H9 (cell line): ENCODE measurements around the gene DUOX2. TPM values are rescaled to one million over a fixed set of nuclear protein-coding genes. Genes with fewer than 3 reads are reported as not detected.

ENCODE experiments used
- DNase-seq: peaks from one replicate; pipeline ENCODE4 v3.0.0-alpha.2; 2017
- H2AFZ ChIP-seq: one replicate; pipeline ENCODE4 v1.6.1; 2013; ENCODE audit warnings: mild to moderate bottlenecking, low read length, control low read depth, moderate library complexity
- H2AK5ac ChIP-seq: 2 replicates; pipeline ENCODE4 v1.6.1; 2013; ENCODE audit warnings: low read length, control low read depth, mixed read lengths; ENCODE audit not compliant: insufficient read length
- H2BK120ac ChIP-seq: one replicate; pipeline ENCODE4 v1.6.1; 2013; ENCODE audit warnings: low read depth, mild to moderate bottlenecking, low read length, control low read depth, inconsistent platforms; ENCODE audit not compliant: poor library complexity, severe bottlenecking
- H2BK12ac ChIP-seq: 2 replicates; pipeline ENCODE4 v1.6.1; 2013; ENCODE audit warnings: low read length, control low read depth, mixed read lengths, low read depth; ENCODE audit not compliant: insufficient read length
- H2BK15ac ChIP-seq: 2 replicates; pipeline ENCODE4 v1.6.1; 2013; ENCODE audit warnings: low read depth, low read length, control low read depth
- H2BK20ac ChIP-seq: one replicate; pipeline ENCODE4 v1.6.1; 2013; ENCODE audit warnings: low read depth, mild to moderate bottlenecking, low read length, control low read depth, inconsistent platforms; ENCODE audit not compliant: poor library complexity, severe bottlenecking
- H2BK5ac ChIP-seq: 2 replicates; pipeline ENCODE4 v1.6.1; 2013; ENCODE audit warnings: low read length, control low read depth, mixed read lengths; ENCODE audit not compliant: insufficient read length
- H3K14ac ChIP-seq: 2 replicates; pipeline ENCODE4 v1.6.1; 2013; ENCODE audit warnings: low read length, control low read depth; ENCODE audit not compliant: insufficient read depth
- H3K18ac ChIP-seq: 2 replicates; pipeline ENCODE4 v1.6.1; 2013; ENCODE audit warnings: low read depth, mild to moderate bottlenecking, mixed read lengths, low read length, control low read depth; ENCODE audit not compliant: insufficient read length
- H3K23ac ChIP-seq: 2 replicates; pipeline ENCODE4 v1.6.1; 2013; ENCODE audit warnings: low read length, control low read depth, mixed read lengths, low read depth; ENCODE audit not compliant: insufficient read length
- H3K23me2 ChIP-seq: 2 replicates; pipeline ENCODE4 v1.6.1; 2013; ENCODE audit warnings: low read depth, mild to moderate bottlenecking, mixed read lengths, low read length, control low read depth; ENCODE audit not compliant: insufficient read length, poor library complexity, severe bottlenecking
- H3K27ac ChIP-seq: 2 replicates; pipeline ENCODE4 v1.5.1; 2013; ENCODE audit warnings: low read length, control low read depth, mixed read lengths, low read depth; ENCODE audit not compliant: insufficient read length
- H3K27me3 ChIP-seq: 2 replicates; pipeline ENCODE4 v1.6.1; 2013; ENCODE audit warnings: low read length, control low read depth, inconsistent platforms; ENCODE audit not compliant: insufficient read depth
- H3K4ac ChIP-seq: 2 replicates; pipeline ENCODE4 v1.6.1; 2013; ENCODE audit warnings: low read depth, mild to moderate bottlenecking, control low read depth, inconsistent platforms, low read length, moderate library complexity
- H3K4me1 ChIP-seq: 2 replicates; pipeline ENCODE4 v1.6.1; 2013; ENCODE audit warnings: low read length, control low read depth, inconsistent platforms; ENCODE audit not compliant: insufficient read depth
- H3K4me2 ChIP-seq: 2 replicates; pipeline ENCODE4 v1.6.1; 2013; ENCODE audit warnings: low read length, control low read depth, mixed read lengths; ENCODE audit not compliant: insufficient read length, insufficient read depth
- H3K56ac ChIP-seq: 2 replicates; pipeline ENCODE4 v1.6.1; 2013; ENCODE audit warnings: low read depth, mild to moderate bottlenecking, mixed read lengths, low read length, control low read depth; ENCODE audit not compliant: insufficient read length
- H3K79me1 ChIP-seq: 2 replicates; pipeline ENCODE4 v1.6.1; 2013; ENCODE audit warnings: low read depth, mild to moderate bottlenecking, moderate library complexity, low read length, control low read depth, inconsistent platforms; ENCODE audit not compliant: insufficient read depth, poor library complexity, severe bottlenecking
- H3K79me2 ChIP-seq: 2 replicates; pipeline ENCODE4 v1.6.1; 2013; ENCODE audit warnings: low read length, control low read depth, inconsistent platforms; ENCODE audit not compliant: insufficient read depth
- H3K9ac ChIP-seq: 2 replicates; pipeline ENCODE4 v1.6.1; 2013; ENCODE audit warnings: low read length, control low read depth, mixed read lengths; ENCODE audit not compliant: insufficient read length; ENCODE audit errors: extremely low read depth
- H3K9me3 ChIP-seq: one replicate; pipeline ENCODE4 v1.6.1; 2013; ENCODE audit warnings: low read depth, low read length, inconsistent platforms; ENCODE audit not compliant: control insufficient read depth
- H3T11ph ChIP-seq: one replicate; pipeline ENCODE4 v1.6.1; 2013; ENCODE audit warnings: mild to moderate bottlenecking, low read length, control low read depth, inconsistent platforms
- H4K20me1 ChIP-seq: one replicate; pipeline ENCODE4 v1.6.1; 2013; ENCODE audit not compliant: control insufficient read depth, insufficient read length, insufficient read depth
- H4K5ac ChIP-seq: 2 replicates; pipeline ENCODE4 v1.6.1; 2013; ENCODE audit warnings: low read depth, mild to moderate bottlenecking, mixed read lengths, low read length, control low read depth; ENCODE audit not compliant: insufficient read length
- H4K8ac ChIP-seq: replicated peaks from 2 replicates; pipeline ENCODE4 v1.6.1; 2013; ENCODE audit warnings: low read length, control low read depth, mixed read lengths, low read depth; ENCODE audit not compliant: insufficient read length
- H4K91ac ChIP-seq: 2 replicates; pipeline ENCODE4 v1.6.1; 2013; ENCODE audit warnings: low read depth, mild to moderate bottlenecking, moderate library complexity, mixed read lengths, low read length, control low read depth; ENCODE audit not compliant: insufficient read length
- H3K27ac Mint-ChIP-seq, 3 experiments: 2 replicates in 2 of 3; 3 replicates in 1 of 3; pipeline ENCODE4 v1.8.0; 2020 to 2021; ENCODE audit warnings: mixed read lengths in 3 of 3, mild to moderate bottlenecking in 1 of 3, moderate library complexity in 1 of 3
- H3K27me3 Mint-ChIP-seq: 2 replicates; pipeline ENCODE4 v1.8.0; 2021; ENCODE audit warnings: low read depth, mild to moderate bottlenecking, moderate library complexity, mixed read lengths
- H3K36me3 Mint-ChIP-seq, 3 experiments: 2 replicates in 2 of 3; 3 replicates in 1 of 3; pipeline ENCODE4 v1.8.0; 2020 to 2021; ENCODE audit warnings: low read depth in 3 of 3, mixed read lengths in 3 of 3; ENCODE audit not compliant: insufficient read depth in 1 of 3
- H3K4me1 Mint-ChIP-seq, 2 experiments: 2 replicates each; pipeline ENCODE4 v1.8.0; 2020; ENCODE audit warnings: mixed read lengths in 2 of 2
- H3K4me3 Mint-ChIP-seq, 2 experiments: 2 replicates in 1 of 2; 3 replicates in 1 of 2; pipeline ENCODE4 v1.8.0; 2020 to 2021; ENCODE audit warnings: mild to moderate bottlenecking in 2 of 2, mixed read lengths in 2 of 2, moderate library complexity in 1 of 2
- H3K9me3 Mint-ChIP-seq, 2 experiments: 2 replicates in 1 of 2; 3 replicates in 1 of 2; pipeline ENCODE4 v1.8.0; 2020; ENCODE audit warnings: mild to moderate bottlenecking in 2 of 2, mixed read lengths in 2 of 2, moderate library complexity in 1 of 2
- CTCF ChIP-seq: fragments of 200-600 bp; sonication (generic); conservative IDR thresholded peaks from 3 replicates; pipeline ENCODE4 v1.8.0; 2021; ENCODE audit warnings: antibody characterized with exemption, mild to moderate bottlenecking
- WGBS: extraction: QIAGEN DNeasy Blood & Tissue Kit; methylation state at CpG from one replicate; pipeline ENCODE4 v1.1.7; 2013; ENCODE audit warnings: missing lambda C conversion rate, low lambda C conversion rate, mixed read lengths; ENCODE audit not compliant: insufficient read length; ENCODE audit errors: extremely low coverage; 5-methylcytosine and 5-hydroxymethylcytosine counted together
- total RNA-seq: library from RNA; stranded (reverse); gene quantifications from 2 replicates; pipeline ENCODE4 v1.2.1, GENCODE V29; 2021

The DUOX2 gene
- total RNA-seq, 1 experiment from 2014 or later: 0.42 TPM

- Histone ChIP-seq H2BK5ac (no peak overlapping the region), H3K27me3 (no peaks in the 10 kb centered on the region), H3K18ac (no peak overlapping the region), H2BK12ac (no peak overlapping the region), H4K8ac (no peak overlapping the region), H3K4me2 (no peak overlapping the region), H3K27ac (no peak overlapping the region), H2BK20ac (no peak overlapping the region), H3T11ph (no peak overlapping the region), H3K9ac (no peak overlapping the region), H3K9me3 (no peaks in the 10 kb centered on the region), H2BK15ac (no peak overlapping the region), H3K4ac (no peak overlapping the region), H4K91ac (no peak overlapping the region), H3K23me2 (no peaks in the 10 kb centered on the region), H3K4me1 (no peaks in the 10 kb centered on the region), H3K56ac (no peak overlapping the region), H3K14ac (no peak overlapping the region; the same call in 1 of the 2 replicates), H2AK5ac (no peak overlapping the region), H3K79me1 (no peaks in the 10 kb centered on the region), H4K20me1 (no peaks in the 10 kb centered on the region), H2AFZ (no peak overlapping the region), H3K23ac (no peak overlapping the region), H3K79me2 (no peaks in the 10 kb centered on the region), H4K5ac (no peak overlapping the region), H2BK120ac (no peak overlapping the region)
- Mint-ChIP-seq H3K27me3 (peaks cover 17% of the 10 kb centered on the region), H3K4me1 (no peaks in the 10 kb centered on the region), H3K9me3 (no peaks in the 10 kb centered on the region; a peak in 1 of 5 replicates), H3K36me3 (no peaks in the 10 kb centered on the region; a peak in 1 of 7 replicates), H3K27ac (no peak overlapping the region), H3K4me3 (no peak overlapping the region)
- no peak for DNase-seq
- no peak for TF ChIP-seq CTCF
- whole genome bisulfite sequencing: no CpG with 5 or more reads among the region's 11 CpGs
These were observed 20.2 kb downstream of the DUOX2 start for GRCh38 chr15:45093622-45094357.
